ENCODE measurements around the gene GPR176.

DNA sequence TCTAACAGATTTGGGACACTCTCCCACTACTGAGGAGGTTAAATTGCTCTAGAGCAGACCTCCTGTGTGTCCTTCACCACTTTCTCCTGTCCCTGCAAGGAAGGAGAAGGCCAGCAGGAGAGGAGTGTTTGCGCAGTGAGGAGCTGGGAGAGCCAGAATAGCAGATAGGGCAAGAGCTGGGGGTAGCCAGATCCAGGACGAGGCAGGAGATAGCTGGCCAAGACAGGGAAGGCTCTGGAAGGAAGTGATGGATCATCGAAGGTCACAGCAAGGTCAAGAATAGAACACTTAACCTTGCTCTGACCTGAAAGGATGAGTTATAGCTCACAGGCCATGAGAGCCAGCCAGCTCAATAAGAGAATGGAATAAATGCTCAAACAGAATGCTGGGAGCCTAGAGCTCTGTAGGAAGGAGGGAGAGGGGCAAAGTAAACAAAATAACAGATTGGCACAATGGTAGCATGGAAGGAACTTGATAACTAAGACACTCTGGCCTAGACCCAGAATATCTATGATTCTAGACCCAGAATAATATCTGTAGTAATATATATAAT is 99.9 kb downstream of the GPR176 start:
- TF ChIP-seq POLR2A (IDR thresholded peaks at IDR 0.05): no peak
- TF ChIP-seq, protein P1, sequence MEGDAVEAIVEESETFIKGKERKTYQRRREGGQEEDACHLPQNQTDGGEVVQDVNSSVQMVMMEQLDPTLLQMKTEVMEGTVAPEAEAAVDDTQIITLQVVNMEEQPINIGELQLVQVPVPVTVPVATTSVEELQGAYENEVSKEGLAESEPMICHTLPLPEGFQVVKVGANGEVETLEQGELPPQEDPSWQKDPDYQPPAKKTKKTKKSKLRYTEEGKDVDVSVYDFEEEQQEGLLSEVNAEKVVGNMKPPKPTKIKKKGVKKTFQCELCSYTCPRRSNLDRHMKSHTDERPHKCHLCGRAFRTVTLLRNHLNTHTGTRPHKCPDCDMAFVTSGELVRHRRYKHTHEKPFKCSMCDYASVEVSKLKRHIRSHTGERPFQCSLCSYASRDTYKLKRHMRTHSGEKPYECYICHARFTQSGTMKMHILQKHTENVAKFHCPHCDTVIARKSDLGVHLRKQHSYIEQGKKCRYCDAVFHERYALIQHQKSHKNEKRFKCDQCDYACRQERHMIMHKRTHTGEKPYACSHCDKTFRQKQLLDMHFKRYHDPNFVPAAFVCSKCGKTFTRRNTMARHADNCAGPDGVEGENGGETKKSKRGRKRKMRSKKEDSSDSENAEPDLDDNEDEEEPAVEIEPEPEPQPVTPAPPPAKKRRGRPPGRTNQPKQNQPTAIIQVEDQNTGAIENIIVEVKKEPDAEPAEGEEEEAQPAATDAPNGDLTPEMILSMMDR (IDR thresholded peaks at IDR 0.05): no peak

All from thyroid gland (tissue), 4 donors.